Activated effector memory CD4-positive, alpha-beta T cell treated with anti-CD3 and anti-CD28 coated beads, Interleukin-2, amount 50 U/mL, for 16 hours (primary cell): ENCODE measurements around the gene CBFA2T3.

Experiments used
- DNase-seq: peaks from one replicate; pipeline ENCODE4 v3.0.0-alpha.2; 2020

CBFA2T3 gene

GRCh38 chr16:88974916-88975215 is 2.1 kb downstream of the CBFA2T3 start:
- DNase-seq, result no peak

GRCh38 chr16:88974080-88974915 is 2.7 kb downstream of the CBFA2T3 start:
- DNase-seq, result no peak

- DNase-seq, result no peak
Measured at GRCh38 chr16:88973415-88974050, 3.5 kb downstream of the CBFA2T3 start.

- no peak for DNase-seq
Measured at GRCh38 chr16:88973007-88973410, 4.0 kb downstream of the CBFA2T3 start.

GRCh38 chr16:88972349-88972748 is 4.7 kb downstream of the CBFA2T3 start:
- no peak for DNase-seq

GRCh38 chr16:88971371-88972097 is 5.5 kb downstream of the CBFA2T3 start:
- no peak for DNase-seq

- no peak for DNase-seq
Measured at GRCh38 chr16:88970539-88971065, 6.4 kb downstream of the CBFA2T3 start.

- no peak for DNase-seq
Measured at GRCh38 chr16:88970050-88970449, 7.0 kb downstream of the CBFA2T3 start.

- no peak for DNase-seq
Measured at GRCh38 chr16:88969361-88969831, 7.6 kb downstream of the CBFA2T3 start.

GRCh38 chr16:88968589-88969280 is 8.3 kb downstream of the CBFA2T3 start:
- no peak for DNase-seq

GRCh38 chr16:88967830-88968588 is 9.0 kb downstream of the CBFA2T3 start:
- no peak for DNase-seq

GRCh38 chr16:88966986-88967829 is 9.8 kb downstream of the CBFA2T3 start:
- DNase-seq, result no peak

- no peak for DNase-seq
Measured at GRCh38 chr16:88965826-88966480, 11.1 kb downstream of the CBFA2T3 start.

GRCh38 chr16:88965411-88965810 is 11.6 kb downstream of the CBFA2T3 start:
- DNase-seq, result no peak

GRCh38 chr16:88964636-88965035 is 12.4 kb downstream of the CBFA2T3 start:
- no peak for DNase-seq

- DNase-seq, result no peak
Measured at GRCh38 chr16:88963583-88963982, 13.4 kb downstream of the CBFA2T3 start.

- no peak for DNase-seq
Measured at GRCh38 chr16:88962478-88963152, 14.4 kb downstream of the CBFA2T3 start.

- no peak for DNase-seq
Measured at GRCh38 chr16:88961011-88961410, 16.0 kb downstream of the CBFA2T3 start.

- no peak for DNase-seq
Measured at GRCh38 chr16:88960516-88960915, 16.5 kb downstream of the CBFA2T3 start.

GRCh38 chr16:88959022-88959421 is 18.0 kb downstream of the CBFA2T3 start:
- no peak for DNase-seq
